HG03159 (cell line): ENCODE data around the gene SLC16A3.
"Not testable (repeated sequence)": the region's sequence is repeated elsewhere in the genome, so short reads cannot be mapped to it uniquely, and the experiment has no call there.

Experiments
- ATAC-seq: cut with Tn5 transposase; IDR thresholded peaks from one replicate; pipeline ENCODE4 v1.9.1; 2021; ENCODE audit warnings: mild to moderate bottlenecking, moderate library complexity; ENCODE audit not compliant: unreplicated experiment

Gene SLC16A3

DNA sequence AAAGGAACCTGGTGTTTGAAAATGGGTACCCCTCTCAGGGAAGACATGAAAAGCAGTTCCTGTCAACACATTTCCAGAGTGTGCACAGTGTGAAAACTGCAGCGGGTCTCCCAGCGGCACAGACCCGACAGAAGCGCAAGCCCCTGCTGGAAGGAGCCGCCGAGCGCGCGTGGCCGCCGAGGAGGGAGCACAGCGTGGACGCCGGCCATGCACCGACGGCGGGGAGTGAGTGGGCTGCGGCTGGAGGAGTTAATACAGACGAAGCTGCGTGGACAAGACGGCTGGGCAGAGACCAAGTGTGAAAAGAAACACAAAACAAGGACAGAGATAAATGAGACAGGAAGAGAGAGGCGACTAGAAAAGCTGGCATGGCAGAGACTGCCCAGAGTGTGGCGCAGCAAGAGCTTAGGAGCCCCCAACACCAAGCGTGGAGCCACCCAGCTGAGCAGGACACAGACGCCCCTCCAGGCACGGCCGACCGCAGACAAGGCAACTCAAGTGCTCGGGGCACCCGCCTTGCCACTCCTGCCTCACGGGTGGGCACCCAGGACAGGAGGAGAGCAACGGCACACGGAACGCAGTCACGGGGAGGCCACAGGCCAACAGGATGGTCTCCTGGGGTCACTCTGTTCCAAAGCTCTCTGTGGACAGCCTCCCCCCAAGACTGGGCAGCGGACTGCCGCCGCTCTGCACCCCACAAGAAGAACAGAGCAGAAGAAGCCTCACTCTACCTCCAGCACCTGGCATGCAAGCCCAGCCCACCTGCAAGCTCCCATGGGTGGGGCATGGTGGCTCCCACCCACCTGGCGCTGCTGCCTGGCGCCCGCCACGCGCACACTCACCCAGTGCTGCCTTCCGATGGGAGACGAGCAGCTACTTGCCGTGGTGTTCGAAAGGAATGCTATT lies 16.5 kb downstream of the SLC16A3 start:
- ATAC-seq = no peak

DNA sequence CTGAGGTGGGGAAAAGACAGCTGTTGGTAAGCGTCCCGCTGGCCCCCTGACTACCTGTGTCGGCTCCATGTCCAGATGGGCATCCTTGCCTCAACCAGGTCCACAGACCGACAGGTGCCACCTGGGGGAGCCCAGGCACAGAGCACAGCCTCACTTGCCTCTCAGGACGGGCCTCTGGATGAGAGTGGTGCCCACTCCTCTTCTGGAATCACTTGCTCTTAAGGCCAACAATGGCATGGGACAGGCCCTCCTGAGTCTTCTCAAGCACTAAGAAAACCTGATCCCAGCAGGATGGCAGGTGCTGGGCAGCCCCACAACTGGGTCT lies 17.2 kb downstream of the SLC16A3 start:
- ATAC-seq = no peak

DNA sequence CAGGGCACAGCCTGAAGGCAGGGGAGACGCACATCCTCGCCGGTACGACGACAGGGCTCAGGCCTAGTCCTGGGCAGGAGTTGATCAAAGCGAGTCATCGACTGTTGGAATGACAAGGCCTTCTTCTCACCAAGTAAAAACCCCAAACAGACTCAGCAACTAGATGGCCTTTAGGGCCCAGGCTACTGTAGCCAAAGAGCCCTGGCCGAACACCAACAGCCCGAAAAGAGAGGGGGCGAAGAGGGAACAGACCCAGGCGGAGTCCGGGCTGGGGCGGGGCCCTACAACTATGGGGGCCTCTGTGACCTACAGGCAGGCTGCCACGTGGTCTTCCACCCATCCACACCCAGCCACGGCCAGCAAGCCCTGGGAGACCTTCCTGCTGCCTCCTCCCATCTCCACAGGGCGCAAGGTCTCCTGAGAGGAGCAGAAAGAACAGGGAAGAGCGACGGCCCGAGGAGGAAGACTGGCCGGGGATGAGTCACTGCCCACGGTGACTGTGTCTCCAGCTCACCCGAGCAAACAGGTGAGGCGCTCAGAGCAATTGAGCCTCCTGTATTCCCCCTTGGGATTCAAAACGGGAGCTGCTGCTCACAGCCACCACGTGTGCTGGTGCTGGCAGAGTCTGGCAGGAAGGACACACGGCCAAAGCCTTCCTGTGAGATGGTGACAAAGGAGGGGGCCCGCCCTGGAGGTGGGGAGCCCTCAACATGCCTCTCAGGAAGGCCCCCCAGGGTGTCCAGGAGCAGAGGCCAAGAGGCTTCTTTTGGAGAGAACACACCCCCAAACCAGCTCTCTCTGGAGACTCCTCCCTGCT lies 17.7 kb downstream of the SLC16A3 start:
- no peak for ATAC-seq

DNA sequence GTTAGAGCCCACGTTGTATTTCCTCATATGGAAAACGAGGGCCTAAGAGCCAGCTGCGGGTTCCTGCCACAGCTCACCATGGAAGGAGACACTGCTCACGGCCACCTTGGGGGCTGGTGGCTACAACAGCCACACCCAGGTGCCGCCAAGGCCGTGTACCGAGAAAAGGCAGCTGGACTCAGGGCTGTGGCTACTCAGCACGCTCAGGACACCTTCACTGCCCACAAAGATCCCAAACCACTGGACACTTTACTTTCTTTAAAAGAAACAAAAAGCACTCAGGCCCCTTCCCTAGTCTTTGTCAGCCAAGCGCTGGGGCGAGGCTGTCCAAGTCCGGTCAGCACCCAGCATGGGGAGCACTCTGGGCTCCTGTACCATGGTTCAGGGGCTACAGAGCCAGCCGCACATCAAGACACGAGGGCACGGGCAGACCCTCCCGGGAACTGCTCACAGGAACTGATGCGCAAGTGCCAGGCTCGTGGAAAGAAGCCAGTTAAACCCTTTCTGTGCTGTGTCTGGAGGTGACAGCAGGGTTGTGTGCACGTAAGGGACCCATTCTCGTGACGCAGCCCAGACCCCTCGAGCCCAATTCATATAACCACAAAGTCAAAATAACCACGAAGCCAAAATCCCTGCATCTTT lies 18.5 kb downstream of the SLC16A3 start:
- ATAC-seq = no peak

DNA sequence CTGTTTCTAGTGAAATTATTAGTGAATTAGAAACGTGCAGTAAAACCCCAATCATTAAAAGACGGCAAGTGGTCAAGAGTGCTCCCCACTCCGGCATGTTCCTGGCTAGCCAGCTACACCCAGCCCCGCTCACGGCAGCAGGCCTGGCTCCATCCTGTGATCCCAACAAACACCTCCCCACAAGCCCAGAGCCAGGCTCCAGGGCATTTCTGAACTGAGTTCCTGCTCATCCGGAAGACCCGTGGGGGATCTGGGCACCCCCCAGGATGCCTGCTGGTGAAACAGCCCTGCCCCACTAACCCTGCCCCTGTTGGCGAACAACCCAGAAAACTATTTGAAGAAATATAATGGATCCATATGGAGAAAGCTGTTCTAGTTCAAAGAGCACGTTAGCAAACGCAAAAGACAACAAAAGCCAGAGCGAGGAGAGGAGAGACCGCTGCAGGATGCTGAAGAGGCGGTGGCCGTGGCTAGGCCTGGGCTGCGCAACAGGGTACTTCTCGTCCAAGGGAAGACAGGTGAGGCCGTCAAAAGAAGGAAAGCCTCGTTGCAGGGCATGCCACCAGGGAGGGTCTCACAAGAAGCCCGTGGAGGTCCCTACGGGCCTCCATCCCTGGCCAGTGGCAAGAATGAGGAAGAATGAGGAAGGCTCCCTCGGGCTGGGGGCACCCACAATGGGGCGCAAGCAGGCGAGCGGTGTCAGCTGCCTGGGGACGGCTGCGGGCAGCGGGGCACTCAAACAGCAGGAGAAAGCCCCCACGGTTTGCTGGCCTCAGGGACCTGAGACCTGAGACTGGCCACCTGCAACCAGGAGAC lies 19.2 kb downstream of the SLC16A3 start:
- ATAC-seq = no peak

DNA sequence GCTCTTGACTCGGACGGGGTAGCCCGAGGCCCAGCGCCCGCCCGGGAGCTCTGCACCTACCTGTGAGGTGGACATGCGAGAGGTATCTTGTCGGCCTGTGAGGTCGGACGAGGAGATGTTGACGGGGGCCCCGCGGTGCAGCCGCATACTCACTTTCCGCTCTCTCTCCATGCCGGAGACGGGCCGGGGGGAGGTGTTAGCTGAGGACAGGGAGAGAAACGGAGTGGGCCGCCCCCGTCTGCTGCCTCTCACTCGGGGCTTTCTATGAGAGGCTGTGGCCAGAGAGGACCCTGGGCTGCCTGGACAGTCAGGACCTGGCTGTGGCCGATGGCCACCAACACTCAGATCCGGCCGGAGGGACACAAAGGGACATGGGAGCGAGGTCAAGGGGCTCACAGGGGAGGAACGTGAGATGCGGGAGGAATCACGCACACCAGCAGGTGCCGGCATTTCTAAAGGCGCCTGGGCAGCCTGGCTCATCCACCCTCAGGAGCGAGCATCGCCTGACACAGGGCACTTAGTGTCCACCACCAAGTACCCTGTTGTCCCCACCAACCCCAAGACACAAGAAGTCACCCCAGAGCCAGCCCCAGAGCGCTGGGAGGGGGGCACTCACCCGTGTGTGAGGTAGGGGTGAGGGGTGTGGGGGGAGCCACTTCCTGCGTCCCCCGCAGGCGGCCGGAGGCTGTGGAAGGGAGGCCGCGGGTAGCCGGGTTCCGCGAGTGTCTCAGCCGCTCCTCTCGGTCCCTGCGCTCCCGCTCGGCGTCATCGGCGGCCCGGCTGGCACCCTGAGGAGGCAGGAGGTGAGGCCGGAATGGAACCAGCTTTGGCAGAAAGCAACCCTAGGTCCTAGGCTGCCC lies 20.2 kb downstream of the SLC16A3 start:
- ATAC-seq = no peak

DNA sequence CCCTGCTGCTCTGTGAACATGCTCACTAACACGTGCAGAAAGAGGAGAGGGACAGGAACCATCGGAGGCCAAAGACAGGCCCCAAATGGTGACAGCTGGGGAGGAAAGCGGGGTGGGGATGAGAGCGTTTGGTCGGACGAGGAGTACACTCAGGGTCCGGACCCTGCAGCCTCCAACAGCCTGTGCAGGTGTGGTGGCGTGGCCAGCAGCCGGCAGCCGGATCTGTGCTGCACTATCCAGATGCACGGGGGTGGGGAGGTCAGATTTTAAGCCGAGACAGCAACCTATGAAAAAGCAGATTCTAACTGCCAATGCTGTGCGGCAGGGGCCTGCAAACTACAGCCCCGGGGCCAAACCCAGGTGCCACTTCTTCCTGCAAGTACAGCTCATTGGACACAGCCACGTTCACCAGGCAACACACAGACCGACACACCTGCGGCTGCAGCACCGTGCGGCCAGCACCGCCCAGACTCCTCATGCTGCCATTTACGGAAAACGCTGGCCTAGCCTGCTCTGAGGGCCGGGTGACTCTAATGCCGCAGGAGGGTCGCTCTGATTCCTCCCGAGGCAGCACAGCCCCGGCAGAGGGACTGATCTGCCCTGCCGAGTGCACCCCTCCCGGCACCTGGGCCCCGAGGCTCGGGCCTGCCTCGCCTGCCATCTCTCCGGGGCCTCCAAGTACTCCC lies 21.2 kb downstream of the SLC16A3 start:
- ATAC-seq = no peak

DNA sequence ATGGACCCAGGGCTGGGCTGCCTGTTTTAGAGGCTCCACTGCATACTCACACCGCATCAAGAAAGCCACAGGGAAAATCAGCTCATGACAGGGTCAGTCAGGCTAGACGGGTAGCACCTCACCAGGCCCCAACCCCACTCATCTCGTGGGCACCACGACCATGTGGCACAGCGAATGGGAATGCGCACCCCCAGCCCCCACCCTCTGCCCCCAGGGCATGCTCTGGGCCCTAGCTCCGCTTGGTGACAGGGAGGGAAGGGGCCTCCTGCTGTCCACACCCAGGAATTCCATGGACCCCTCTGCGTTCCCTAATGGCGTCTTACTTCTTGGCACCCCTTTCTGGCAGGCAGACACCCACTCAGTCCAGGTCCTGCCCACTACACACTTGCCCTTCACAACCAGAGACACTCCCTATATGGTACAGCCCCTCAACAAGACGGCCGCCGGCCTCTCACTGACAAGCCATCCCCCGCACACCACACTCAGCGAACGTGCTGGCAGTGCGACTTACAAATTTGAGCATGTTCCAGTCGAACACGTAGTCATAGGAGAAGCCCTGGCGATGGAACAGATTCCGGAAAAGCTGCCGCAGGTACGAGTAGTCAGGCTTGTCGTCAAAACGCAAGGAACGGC lies 22.1 kb downstream of the SLC16A3 start:
- no peak for ATAC-seq

DNA sequence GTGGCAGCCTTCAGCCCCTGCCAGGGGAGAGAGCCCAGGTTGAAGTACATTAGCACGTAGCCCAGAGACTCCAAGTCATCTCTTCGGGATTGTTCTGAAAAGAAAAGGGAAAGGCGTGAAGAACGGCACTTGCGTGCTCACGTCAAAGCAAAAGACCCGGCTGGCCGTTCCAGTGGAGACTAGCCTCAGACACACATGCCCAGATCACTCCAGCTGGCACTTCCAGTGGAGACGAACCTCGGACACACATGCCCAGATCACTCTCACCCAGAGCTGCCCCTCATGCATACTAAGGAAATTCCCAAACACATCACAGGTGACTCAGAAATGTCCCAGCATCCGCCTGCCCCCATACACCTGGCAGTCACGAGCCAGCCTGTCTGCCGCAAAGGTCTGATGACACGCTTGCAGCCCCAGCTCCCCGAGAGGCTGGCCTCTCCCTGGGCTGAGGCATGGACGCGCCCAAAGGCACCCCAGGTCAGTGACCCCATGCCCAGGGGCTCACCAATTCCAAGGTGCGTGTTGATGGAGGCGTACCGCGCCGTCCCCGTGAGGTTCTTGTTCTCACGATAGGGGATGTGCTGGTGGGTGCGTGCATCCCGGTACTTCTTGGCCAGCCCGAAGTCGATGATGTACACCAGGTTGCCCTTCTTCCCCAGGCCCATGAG lies 23.8 kb downstream of the SLC16A3 start:
- no peak for ATAC-seq

DNA sequence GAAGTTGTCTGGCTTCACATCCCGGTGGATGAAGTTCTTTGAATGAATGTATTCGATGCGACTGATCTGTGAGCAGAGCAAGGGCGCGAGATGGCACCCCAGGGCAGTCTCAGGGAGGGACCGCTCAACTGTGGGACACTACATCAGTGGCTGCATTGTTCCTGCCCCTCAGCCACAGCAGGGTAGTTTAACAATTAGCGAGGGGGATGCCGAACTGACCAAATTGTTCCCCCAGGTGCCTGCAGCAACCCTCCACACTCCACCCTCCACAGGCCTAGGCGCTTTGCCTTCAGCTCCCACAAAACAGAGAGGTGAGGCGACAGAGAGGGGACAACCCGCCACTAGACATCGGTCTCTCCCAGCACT lies 24.3 kb downstream of the SLC16A3 start:
- ATAC-seq = no peak

DNA sequence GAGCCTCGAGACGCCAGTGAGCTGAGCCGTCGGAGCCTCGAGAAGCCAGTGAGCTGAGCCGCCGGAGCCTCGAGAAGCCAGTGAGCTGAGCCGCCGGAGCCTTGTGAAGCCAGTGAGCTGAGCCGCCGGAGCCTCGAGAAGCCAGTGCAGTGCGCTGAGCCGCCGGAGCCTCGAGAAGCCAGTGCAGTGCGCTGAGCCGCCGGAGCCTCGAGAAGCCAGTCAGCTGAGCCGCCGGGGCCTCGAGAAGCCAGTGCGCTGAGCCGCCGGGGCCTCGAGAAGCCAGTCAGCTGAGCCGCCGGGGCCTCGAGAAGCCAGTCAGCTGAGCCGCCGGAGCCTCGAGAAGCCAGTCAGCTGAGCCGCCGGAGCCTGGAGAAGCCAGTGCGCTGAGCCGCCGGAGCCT lies 25.3 kb downstream of the SLC16A3 start:
- ATAC-seq = not testable (repeated sequence)

DNA sequence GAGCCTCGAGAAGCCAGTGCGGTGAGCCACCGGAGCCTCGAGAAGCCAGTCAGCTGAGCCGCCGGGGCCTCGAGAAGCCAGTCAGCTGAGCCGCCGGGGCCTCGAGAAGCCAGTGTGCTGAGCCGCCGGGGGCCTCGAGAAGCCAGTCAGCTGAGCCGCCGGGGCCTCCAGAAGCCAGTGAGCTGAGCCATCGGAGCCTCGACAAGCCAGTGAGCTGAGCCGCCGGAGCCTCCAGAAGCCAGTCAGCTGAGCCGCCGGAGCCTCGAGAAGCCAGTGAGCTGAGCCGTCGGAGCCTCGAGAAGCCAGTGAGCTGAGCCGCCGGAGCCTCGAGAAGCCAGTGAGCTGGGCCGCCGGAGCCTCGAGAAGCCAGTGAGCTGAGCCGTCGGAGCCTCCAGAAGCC lies 25.9 kb downstream of the SLC16A3 start:
- ATAC-seq = not testable (repeated sequence)

DNA sequence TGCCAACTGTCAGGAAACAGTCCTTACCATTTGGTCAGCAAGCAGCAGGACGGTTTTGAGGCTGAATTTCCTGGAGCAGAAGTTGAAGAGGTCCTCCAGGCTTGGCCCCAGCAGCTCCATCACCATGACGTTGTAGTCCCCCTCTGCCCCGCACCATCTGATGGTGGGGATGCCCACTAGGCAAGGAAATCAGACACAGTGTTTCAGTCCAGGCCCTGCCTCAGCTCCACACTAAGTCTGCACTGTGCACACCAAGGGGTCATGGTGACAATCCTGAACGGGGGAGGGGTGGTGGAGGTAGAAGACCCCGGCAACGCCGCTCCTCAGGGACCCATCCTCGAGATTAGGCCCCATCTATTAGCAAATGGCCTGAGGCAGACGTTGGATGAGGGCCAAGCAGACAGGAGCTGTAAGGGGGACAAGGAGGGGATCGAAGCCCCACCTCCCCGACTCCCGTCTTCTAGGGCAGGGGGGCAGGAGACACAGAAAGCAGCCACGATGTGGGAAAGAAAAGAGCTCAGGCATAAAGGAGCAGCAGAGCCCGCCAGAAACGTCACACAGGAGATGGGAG lies 26.6 kb downstream of the SLC16A3 start:
- no peak for ATAC-seq

DNA sequence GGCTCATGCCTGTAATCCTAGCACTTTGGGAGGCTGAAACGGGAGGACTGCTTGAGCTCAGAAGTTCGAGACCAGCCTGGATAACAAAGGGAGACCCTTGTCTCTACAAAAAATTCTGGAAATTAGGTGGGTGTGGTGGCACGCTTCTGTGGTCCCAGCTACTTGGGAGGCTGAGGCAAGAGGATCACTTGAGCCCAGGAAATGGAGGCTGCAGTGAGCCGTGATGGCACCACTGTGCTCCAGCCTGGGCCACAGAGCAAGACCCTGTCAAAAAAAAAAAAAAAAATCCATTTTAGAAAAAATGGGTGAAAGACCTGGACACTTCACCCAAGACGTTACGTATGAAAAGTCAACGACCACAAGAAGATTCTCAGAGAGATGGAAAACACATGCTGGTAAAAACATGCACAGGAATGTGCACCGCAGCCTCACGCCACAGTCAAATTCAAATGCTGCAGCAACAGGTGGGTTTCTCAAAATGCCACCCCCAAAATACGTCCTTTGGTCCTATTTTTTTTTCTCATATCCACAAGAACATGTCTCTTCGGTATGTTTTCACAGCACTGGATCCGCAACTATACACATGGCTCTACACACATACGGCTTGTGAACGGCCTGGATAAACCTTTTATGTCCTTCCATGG lies 27.5 kb downstream of the SLC16A3 start:
- ATAC-seq = no peak

DNA sequence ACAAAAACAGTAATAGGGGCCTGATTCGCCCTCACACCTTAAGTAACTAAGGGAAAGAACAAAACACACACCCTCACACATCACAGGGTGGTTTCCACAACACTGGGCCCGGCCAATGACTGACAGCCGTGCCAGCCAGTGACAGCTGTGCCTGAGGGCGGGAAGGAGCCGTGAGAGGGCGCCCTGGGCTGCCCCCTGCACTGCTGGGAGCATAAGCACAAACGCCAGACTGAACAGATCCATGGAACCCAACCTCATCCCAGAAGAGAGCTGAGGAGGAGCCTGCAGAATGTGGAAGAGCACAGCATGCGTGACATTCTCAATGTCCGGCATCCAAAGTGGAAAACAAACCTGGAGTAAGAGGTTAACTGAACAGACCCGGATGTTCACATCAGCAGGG lies 28.6 kb downstream of the SLC16A3 start:
- ATAC-seq = no peak

DNA sequence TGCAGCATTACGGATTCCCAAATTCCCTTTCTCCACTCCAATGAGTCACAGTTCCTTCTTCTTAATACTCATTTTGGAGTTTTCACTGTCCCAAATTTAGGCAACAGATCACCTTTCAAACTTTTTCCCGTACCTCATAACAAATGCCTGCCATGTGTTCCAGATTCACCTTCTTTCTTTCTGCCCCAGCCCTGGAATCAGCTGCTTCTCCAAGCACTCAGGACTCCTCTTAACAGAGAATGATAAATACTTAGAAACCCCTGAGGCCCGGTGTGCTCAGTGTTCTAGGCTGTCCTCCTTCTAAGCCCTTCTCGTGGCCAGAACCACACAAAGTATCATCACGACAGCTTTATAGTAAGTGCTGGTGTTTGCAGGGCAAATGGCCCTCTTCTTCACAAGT lies 29.7 kb downstream of the SLC16A3 start:
- no peak for ATAC-seq
